ENCODE results near the gene CFL1.

- TF ChIP-seq CTCF (IDR thresholded peaks at IDR 0.05) (no peak), EP300 (IDR thresholded peaks at IDR 0.05) (no peak)
Observed at GRCh38 chr11:65903068-65903481, 45.1 kb upstream of the CFL1 start.
